ENCODE results near the gene GPR156. TPM values are rescaled to one million over a fixed set of nuclear protein-coding genes. Genes with fewer than 3 reads are reported as not detected.

Gene GPR156
- total and polyA plus RNA-seq, 9 of the 15 experiments (the other 6 are each of a cell fraction or from before 2014, with no cell fraction given), result 0.07 to 0.14 (median 0.12) TPM; not detected in 5

- ATAC-seq (no peak), FAIRE-seq (no peak), DNase-seq (ENCODE audit: extremely low read depth in 1 of 4, low spot score in 3 of 4) (no peak)
- H3K9ac ChIP-seq (ENCODE audit: insufficient read depth in 1 of 2, low read depth in 2 of 2, low read length in 2 of 2), result no peak overlapping the region
- POLR2A ChIA-PET, result no interaction called here
- TF ChIP-seq GABPA (tag; conservative IDR thresholded peaks at IDR 0.05; ENCODE audit: low read depth) (no peak), ZNF324 (CRISPR knock-in tag; IDR thresholded peaks at IDR 0.05) (no peak), ZNF134 (CRISPR knock-in tag; conservative IDR thresholded peaks at IDR 0.05) (no peak)
- TF ChIP-seq, protein P1, sequence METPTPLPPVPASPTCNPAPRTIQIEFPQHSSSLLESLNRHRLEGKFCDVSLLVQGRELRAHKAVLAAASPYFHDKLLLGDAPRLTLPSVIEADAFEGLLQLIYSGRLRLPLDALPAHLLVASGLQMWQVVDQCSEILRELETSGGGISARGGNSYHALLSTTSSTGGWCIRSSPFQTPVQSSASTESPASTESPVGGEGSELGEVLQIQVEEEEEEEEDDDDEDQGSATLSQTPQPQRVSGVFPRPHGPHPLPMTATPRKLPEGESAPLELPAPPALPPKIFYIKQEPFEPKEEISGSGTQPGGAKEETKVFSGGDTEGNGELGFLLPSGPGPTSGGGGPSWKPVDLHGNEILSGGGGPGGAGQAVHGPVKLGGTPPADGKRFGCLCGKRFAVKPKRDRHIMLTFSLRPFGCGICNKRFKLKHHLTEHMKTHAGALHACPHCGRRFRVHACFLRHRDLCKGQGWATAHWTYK (CRISPR knock-in tag; IDR thresholded peaks at IDR 0.05), result no peak
- H2AFZ ChIP-seq (ENCODE audit: low read depth, low read length), result no peak overlapping the region
- H3K9me1 ChIP-seq (ENCODE audit: control insufficient read depth, insufficient read depth, low read length), result no peaks in the 10 kb centered on the region
- no TSS peak for BruUV-seq (replicated peaks)
- no peaks in the 10 kb centered on the region for H3K36me3 ChIP-seq (ENCODE audit: control insufficient read depth, insufficient read depth, low read length)
- no peak overlapping the region for H3K4me3 ChIP-seq
- no peaks in the 10 kb centered on the region for H3K4me1 ChIP-seq (replicated peaks in 1 of 2; ENCODE audit: control insufficient read depth in 2 of 2, insufficient read depth in 2 of 2, low read length in 2 of 2)
- in situ Hi-C loops (cut with MboI), result no loop called here
- H3K27me3 ChIP-seq (ENCODE audit: control insufficient read depth in 2 of 2, insufficient read depth in 2 of 2, low read length in 2 of 2), result no peaks in the 10 kb centered on the region
- no peaks in the 10 kb centered on the region for H3K9me3 ChIP-seq (replicated peaks; ENCODE audit: control insufficient read depth, insufficient read depth, low read depth, low read length)
- no peaks in the 10 kb centered on the region for H3K79me2 ChIP-seq (ENCODE audit: control insufficient read depth, insufficient read depth, low read length)
- H3K27ac ChIP-seq (ENCODE audit: extremely low read depth, low read depth, low read length), result no peak overlapping the region
- intact Hi-C loops (cut with micrococcal nuclease), result no loop called here
- CTCF ChIA-PET (ENCODE audit: low intra/inter-chr PET ratio), result no interaction called here
- WGBS (ENCODE audit: insufficient coverage, low coverage, missing lambda C conversion rate), result 0% methylated on average over 4 of the region's 4 CpGs
- no peak overlapping the region for H3K4me2 ChIP-seq (ENCODE audit: insufficient read depth, low read length)
- no peaks in the 10 kb centered on the region for H4K20me1 ChIP-seq (replicated peaks; ENCODE audit: control insufficient read depth, insufficient read depth, low read length)
Observed at GRCh38 chr3:120151791-120152190, 133.2 kb downstream of the GPR156 start.

All from K562 (cell line).